HCT116 (cell line): ENCODE data around the gene SLC6A6. TPM values are rescaled to one million over a fixed set of nuclear protein-coding genes. Genes with fewer than 3 reads are reported as not detected.

Source experiments
- ATAC-seq: fragments of 200-7000 bp; cut with Tn5 transposase; 2 replicates; pipeline ENCODE4 v1.9.1; 2020; ENCODE audit warnings: mild to moderate bottlenecking, moderate library complexity
- BruUV-seq: library from RNA; stranded (reverse); fragments of 400-500 nt; replicated peaks from 2 replicates; lab custom pipeline; 2021; lab: Mats Ljungman, UMichigan
- CTCF ChIA-PET: fragments of 300-600 bp; sonication (Branson Sonifier 250); formaldehyde crosslinking; loops from one replicate; lab custom pipeline; 2021; ENCODE audit warnings: antibody characterized with exemption; lab: Charles Lee
- POLR2A ChIA-PET: fragments of 300-600, 350-600 bp; sonication (Branson Sonifier 250); formaldehyde crosslinking; loops from one replicate; lab custom pipeline; 2021; ENCODE audit warnings: antibody characterized with exemption; lab: Charles Lee
- RAD21 ChIA-PET, 2 experiments: fragments of 300-600 bp; sonication (Branson Sonifier 250); formaldehyde crosslinking; loops; one replicate each; lab custom pipeline; 2023; ENCODE audit warnings: low total read pairs in 2 of 2; ENCODE audit not compliant: uncharacterized antibody in 2 of 2, unreplicated experiment in 2 of 2, low non-redundant PET in 1 of 2; lab: Charles Lee
- DNase-seq: peaks from one replicate; pipeline ENCODE4 v3.0.0-alpha.2; 2010; ENCODE audit warnings: low read depth, low spot score
- H2AFZ ChIP-seq: fragments of 200-600 bp; shearing (Covaris generic), sonication (generic); 2 replicates; pipeline ENCODE4 v1.6.1; 2017; ENCODE audit warnings: low read depth, mixed run types, mixed read lengths, antibody characterized with exemption, low read length; ENCODE audit not compliant: poor library complexity, severe bottlenecking
- H3K27ac ChIP-seq: 2 replicates; pipeline ENCODE4 v1.5.1; 2012; ENCODE audit warnings: low read depth, low read length
- H3K27me3 ChIP-seq: fragments of 200-600 bp; sonication (generic); 2 replicates; pipeline ENCODE4 v1.6.1; 2016; ENCODE audit warnings: mixed run types, low read length, mixed read lengths; ENCODE audit not compliant: insufficient read depth
- H3K36me3 ChIP-seq, 2 experiments: fragments of 200-500 bp in 1 of 2; fragments of 200-600 bp in 1 of 2; sonication (Bioruptor generic) in 1 of 2; sonication (generic) in 1 of 2; 2 replicates each; pipeline versions ENCODE4 v1.5.1 to v1.6.1; 2014 to 2016; ENCODE audit warnings: low read length in 2 of 2, inconsistent platforms in 1 of 2, mixed read lengths in 1 of 2, mixed run types in 1 of 2; ENCODE audit not compliant: insufficient read depth in 2 of 2, control insufficient read depth in 1 of 2
- H3K4me1 ChIP-seq, 2 experiments: fragments of 200-600 bp in 1 of 2; sonication (generic) in 1 of 2; 2 replicates each; pipeline versions ENCODE4 v1.5.1 to v1.6.1; 2012 to 2017; ENCODE audit warnings: low read length in 2 of 2, inconsistent platforms in 1 of 2, mild to moderate bottlenecking in 1 of 2, mixed read lengths in 1 of 2, mixed run types in 1 of 2, moderate library complexity in 1 of 2; ENCODE audit not compliant: insufficient read depth in 2 of 2, control insufficient read depth in 1 of 2
- H3K4me2 ChIP-seq: fragments of 200-600 bp; sonication (generic); 2 replicates; pipeline ENCODE4 v1.6.1; 2017; ENCODE audit warnings: mixed run types, low read length, mixed read lengths
- H3K4me3 ChIP-seq, 2 experiments: fragments of 200-600 bp in 1 of 2; sonication (generic) in 1 of 2; replicated peaks in 1 of 2; 2 replicates each; pipeline ENCODE4 v1.5.1; 2011 to 2016; ENCODE audit warnings: low read length in 2 of 2, control low read depth in 1 of 2, low read depth in 1 of 2, mild to moderate bottlenecking in 1 of 2, mixed read lengths in 1 of 2, mixed run types in 1 of 2
- H3K79me2 ChIP-seq: fragments of 200-600 bp; sonication (generic); 2 replicates; pipeline ENCODE4 v1.6.1; 2017; ENCODE audit warnings: mild to moderate bottlenecking, mixed run types, low read length, moderate library complexity, mixed read lengths; ENCODE audit not compliant: insufficient read depth
- H3K9ac ChIP-seq: fragments of 200-600 bp; sonication (generic); 2 replicates; pipeline ENCODE4 v1.6.1; 2016; ENCODE audit warnings: low read length, mixed read lengths
- H3K9me2 ChIP-seq: fragments of 200-600 bp; sonication (generic), shearing (Covaris generic); 2 replicates; pipeline ENCODE4 v1.6.1; 2017; ENCODE audit warnings: mixed run types, mild to moderate bottlenecking, moderate library complexity; ENCODE audit not compliant: insufficient read depth
- H3K9me3 ChIP-seq, 2 experiments: fragments of 200-500 bp in 1 of 2; fragments of 200-600 bp in 1 of 2; sonication (Bioruptor generic) in 1 of 2; sonication (generic) in 1 of 2; 2 replicates each; pipeline ENCODE4 v1.6.1; 2014 to 2017; ENCODE audit warnings: low read length in 2 of 2, mixed read lengths in 2 of 2, inconsistent platforms in 1 of 2, low read depth in 1 of 2, mild to moderate bottlenecking in 1 of 2, mixed run types in 1 of 2, moderate library complexity in 1 of 2; ENCODE audit not compliant: control insufficient read depth in 1 of 2, insufficient read depth in 1 of 2
- H4K20me1 ChIP-seq: fragments of 200-600 bp; sonication (generic), shearing (Covaris generic); 2 replicates; pipeline ENCODE4 v1.6.1; 2017; ENCODE audit warnings: mixed run types, mild to moderate bottlenecking, moderate library complexity; ENCODE audit not compliant: insufficient read depth
- EZH2 ChIP-seq: fragments of 200-600 bp; sonication (generic); IDR thresholded peaks from 2 replicates; pipeline ENCODE4 v1.6.1; 2017; ENCODE audit warnings: antibody characterized with exemption, mixed run types
- TCF7L2 ChIP-seq: IDR thresholded peaks from 2 replicates; pipeline ENCODE4 v1.7.0; 2011; ENCODE audit warnings: borderline replicate concordance, inconsistent platforms; ENCODE audit not compliant: insufficient read depth, insufficient read length; ENCODE audit errors: extremely low read depth
- ZFX ChIP-seq: fragments of 450-650 bp; IDR thresholded peaks from 2 replicates; pipeline ENCODE4 v1.6.1; 2017
- intact Hi-C: fragments of 100-400 bp; cut with micrococcal nuclease; formaldehyde crosslinking; loops from 2 replicates; pipeline ENCODE4 v1.10.0; 2022
- total RNA-seq: library from RNA; stranded (reverse); gene quantifications from one replicate; pipeline ENCODE4 v1.2.1, GENCODE V29; 2021; ENCODE audit not compliant: unreplicated experiment
- TF ChIP-seq, protein P1 (sequence below): IDR thresholded peaks from 2 replicates; pipeline ENCODE4 v1.6.1; 2012; ENCODE audit warnings: low read depth

SLC6A6 gene
- total RNA-seq, 1 experiment from 2014 or later: 36.3 TPM

DNA sequence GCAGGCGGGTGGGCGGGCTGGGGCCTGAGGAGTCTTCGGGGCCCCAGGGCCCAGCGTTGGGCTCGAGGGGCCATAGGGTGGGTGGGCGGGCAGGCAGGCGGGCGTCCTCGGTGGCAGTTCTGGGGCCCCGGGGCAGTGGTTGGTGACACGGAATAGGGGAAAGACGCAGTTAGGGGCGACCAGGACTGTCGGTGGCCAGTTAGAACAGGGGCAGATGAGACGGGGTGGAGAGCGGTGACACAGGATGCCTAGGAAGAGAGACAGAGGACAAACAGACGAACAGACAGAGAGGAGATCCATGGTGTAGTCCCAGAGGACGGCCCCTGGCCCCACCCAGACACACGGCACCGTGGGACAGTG lies 101.3 kb downstream of the SLC6A6 start:
- POLR2A ChIA-PET: no interaction called here
- ATAC-seq (no peak), DNase-seq (no peak)
- no peaks in the 10 kb centered on the region for H4K20me1 ChIP-seq
- TF ChIP-seq TCF7L2 (no peak), EZH2 (no peak), ZFX (no peak)
- TF ChIP-seq, protein P1, sequence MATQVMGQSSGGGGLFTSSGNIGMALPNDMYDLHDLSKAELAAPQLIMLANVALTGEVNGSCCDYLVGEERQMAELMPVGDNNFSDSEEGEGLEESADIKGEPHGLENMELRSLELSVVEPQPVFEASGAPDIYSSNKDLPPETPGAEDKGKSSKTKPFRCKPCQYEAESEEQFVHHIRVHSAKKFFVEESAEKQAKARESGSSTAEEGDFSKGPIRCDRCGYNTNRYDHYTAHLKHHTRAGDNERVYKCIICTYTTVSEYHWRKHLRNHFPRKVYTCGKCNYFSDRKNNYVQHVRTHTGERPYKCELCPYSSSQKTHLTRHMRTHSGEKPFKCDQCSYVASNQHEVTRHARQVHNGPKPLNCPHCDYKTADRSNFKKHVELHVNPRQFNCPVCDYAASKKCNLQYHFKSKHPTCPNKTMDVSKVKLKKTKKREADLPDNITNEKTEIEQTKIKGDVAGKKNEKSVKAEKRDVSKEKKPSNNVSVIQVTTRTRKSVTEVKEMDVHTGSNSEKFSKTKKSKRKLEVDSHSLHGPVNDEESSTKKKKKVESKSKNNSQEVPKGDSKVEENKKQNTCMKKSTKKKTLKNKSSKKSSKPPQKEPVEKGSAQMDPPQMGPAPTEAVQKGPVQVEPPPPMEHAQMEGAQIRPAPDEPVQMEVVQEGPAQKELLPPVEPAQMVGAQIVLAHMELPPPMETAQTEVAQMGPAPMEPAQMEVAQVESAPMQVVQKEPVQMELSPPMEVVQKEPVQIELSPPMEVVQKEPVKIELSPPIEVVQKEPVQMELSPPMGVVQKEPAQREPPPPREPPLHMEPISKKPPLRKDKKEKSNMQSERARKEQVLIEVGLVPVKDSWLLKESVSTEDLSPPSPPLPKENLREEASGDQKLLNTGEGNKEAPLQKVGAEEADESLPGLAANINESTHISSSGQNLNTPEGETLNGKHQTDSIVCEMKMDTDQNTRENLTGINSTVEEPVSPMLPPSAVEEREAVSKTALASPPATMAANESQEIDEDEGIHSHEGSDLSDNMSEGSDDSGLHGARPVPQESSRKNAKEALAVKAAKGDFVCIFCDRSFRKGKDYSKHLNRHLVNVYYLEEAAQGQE: no peak
- TF ChIP-seq, all 23 proteins: peak for 0
- intact Hi-C loops: no loop called here
- no peak overlapping the region for H3K4me3 ChIP-seq
- no peaks in the 10 kb centered on the region for H3K36me3 ChIP-seq
- no peak overlapping the region for H3K9ac ChIP-seq
- no peak overlapping the region for H2AFZ ChIP-seq
- no peaks in the 10 kb centered on the region for H3K4me1 ChIP-seq
- no peaks in the 10 kb centered on the region for H3K27me3 ChIP-seq
- BruUV-seq: no TSS peak
- peaks cover 5 to 11% of the 10 kb centered on the region in 2 experiments; a peak in 1 of 4 replicates for H3K9me3 ChIP-seq
- ChIA-PET CTCF (no interaction called here), RAD21 (no interaction called here)
- H3K79me2 ChIP-seq: no peaks in the 10 kb centered on the region
- H3K9me2 ChIP-seq: no peaks in the 10 kb centered on the region
- H3K27ac ChIP-seq: no peak overlapping the region
- H3K4me2 ChIP-seq: no peak overlapping the region
